Left lung (tissue), 10 donors: ENCODE results near the gene TMCC1. TPM values are rescaled to one million over a fixed set of nuclear protein-coding genes. Genes with fewer than 3 reads are reported as not detected.

Source experiments
- ATAC-seq: fragments of 200-7000 bp; cut with Tn5 transposase; one replicate; pipeline ENCODE4 v1.9.1; 2020; ENCODE audit warnings: moderate library complexity
- DNase-seq, 4 donors: peaks; one replicate each; pipeline ENCODE4 v3.0.0-alpha.2; 2013 to 2020
- H3K27ac ChIP-seq, 2 donors: fragments of 200-600 bp; sonication (generic) in 1 of 2; one replicate each; pipeline versions ENCODE4 v1.5.0 to v1.8.0; 2020 to 2021
- H3K27me3 ChIP-seq, 2 donors: fragments of 200-600 bp; sonication (generic) in 1 of 2; one replicate each; pipeline versions ENCODE4 v1.5.0 to v1.8.0; 2020 to 2021
- H3K36me3 ChIP-seq, 2 donors: fragments of 200-600 bp; sonication (generic) in 1 of 2; one replicate each; pipeline versions ENCODE4 v1.5.0 to v1.8.0; 2020 to 2021
- H3K4me1 ChIP-seq, 2 donors: fragments of 200-600 bp; one replicate each; pipeline ENCODE4 v1.8.0; 2021
- H3K4me3 ChIP-seq, 2 donors: fragments of 200-600 bp; sonication (generic) in 1 of 2; one replicate each; pipeline versions ENCODE4 v1.5.0 to v1.8.0; 2020 to 2021; ENCODE audit warnings: mild to moderate bottlenecking in 1 of 2
- H3K9me3 ChIP-seq, 2 donors: fragments of 200-600 bp; sonication (generic) in 1 of 2; one replicate each; pipeline versions ENCODE4 v1.5.0 to v1.8.0; 2020 to 2021
- CTCF ChIP-seq, 2 donors: fragments of 200-600 bp; sonication (generic) in 1 of 2; IDR thresholded peaks; one replicate each; pipeline versions ENCODE4 v1.5.0 to v1.8.0; 2021; ENCODE audit warnings: antibody characterized with exemption in 2 of 2
- intact Hi-C, 2 donors: fragments of 100-400 bp; cut with DNase I; formaldehyde crosslinking; loops; one replicate each; pipeline versions ENCODE4 v1.11.2 to v1.14.2; 2022
- polyA plus RNA-seq, 6 donors: library from polyadenylated mRNA; unstranded; fragments of 120-200 nt; gene quantifications; one replicate each; pipeline ENCODE4 v1.2.1, GENCODE V29; 2013; ENCODE audit not compliant: insufficient read length in 6 of 6
- total RNA-seq, 2 donors: library from RNA; stranded (reverse); fragmentation: NEBNext Ultra II Directional; extraction: Animal tissue kit (Norgen Biotek cat#: 25700); gene quantifications; one replicate each; pipeline ENCODE4 v1.2.1, GENCODE V29; 2021
- donor health status: DM: no; HTN: yes; CAD: no.
- donor health status: DM: no; HTN: no; CAD: no.

TMCC1 gene
- total and polyA plus RNA-seq, 8 donors, result 24.4 to 38.8 (median 27.4) TPM

GRCh38 chr3:129829640-129830039 lies 63.9 kb downstream of the TMCC1 start:
- peak; percentile 95 for ATAC-seq
- no peaks in the 10 kb centered on the region for H3K36me3 ChIP-seq
- peaks cover 7 to 22% of the 10 kb centered on the region in 2 donors for H3K4me1 ChIP-seq
- no peak overlapping the region for H3K27ac ChIP-seq
- no peaks in the 10 kb centered on the region for H3K9me3 ChIP-seq
- DNase-seq, result peak in 2 of 4 donors; percentile 47 to 83
- H3K4me3 ChIP-seq, result no peak overlapping the region
- intact Hi-C loops, result loop anchor here (5.0 to 10.0 kb wide), 3 partner anchors 175 to 335 kb away; no protein-coding TSS in a partner anchor
- H3K27me3 ChIP-seq, result no peaks in the 10 kb centered on the region
- peak; percentile 43 to 70 for TF ChIP-seq CTCF (IDR thresholded peaks at IDR 0.05)

- intact Hi-C loops, result loop anchor here (5.0 to 10.0 kb wide), 3 partner anchors 173 to 333 kb away; no protein-coding TSS in a partner anchor
- Histone ChIP-seq H3K4me1 (peaks cover 5 to 28% of the 10 kb centered on the region in 2 donors), H3K27me3 (no peaks in the 10 kb centered on the region), H3K27ac (no peak overlapping the region), H3K4me3 (no peak overlapping the region), H3K36me3 (no peaks in the 10 kb centered on the region), H3K9me3 (no peaks in the 10 kb centered on the region)
- no peak for TF ChIP-seq CTCF (IDR thresholded peaks at IDR 0.05)
- ATAC-seq (peak; percentile 9), DNase-seq (peak in 1 of 4 donors; percentile 44)
Measured at GRCh38 chr3:129827765-129828164, 65.7 kb downstream of the TMCC1 start.

- Histone ChIP-seq H3K27ac (no peak overlapping the region), H3K4me1 (peaks cover 0 to 49% of the 10 kb centered on the region in 2 donors), H3K27me3 (no peaks in the 10 kb centered on the region), H3K4me3 (no peak overlapping the region), H3K36me3 (no peaks in the 10 kb centered on the region), H3K9me3 (no peaks in the 10 kb centered on the region)
- ATAC-seq, result peak; percentile 74
- TF ChIP-seq CTCF (IDR thresholded peaks at IDR 0.05), result peak; percentile 55 to 64
- DNase-seq, result peak in 2 of 4 donors; percentile 32 to 56
- intact Hi-C loops, result loop anchor here (5.0 to 10.0 kb wide), 3 partner anchors 170 to 330 kb away; no protein-coding TSS in a partner anchor
Measured at GRCh38 chr3:129824926-129825541, 68.5 kb downstream of the TMCC1 start.

GRCh38 chr3:129822679-129823078 lies 70.8 kb downstream of the TMCC1 start:
- Histone ChIP-seq H3K4me1 (peaks cover 0 to 38% of the 10 kb centered on the region in 2 donors), H3K27me3 (no peaks in the 10 kb centered on the region), H3K36me3 (no peaks in the 10 kb centered on the region), H3K9me3 (no peaks in the 10 kb centered on the region), H3K27ac (peak overlapping the region; percentile 37 to 82), H3K4me3 (no peak overlapping the region)
- ATAC-seq (peak; percentile 70), DNase-seq (no peak)
- no peak for TF ChIP-seq CTCF (IDR thresholded peaks at IDR 0.05)
- intact Hi-C loops, result loop anchor here (10.0 kb wide), 2 partner anchors 168 to 328 kb away; no protein-coding TSS in a partner anchor

- intact Hi-C loops, result loop anchor here (10.0 kb wide), 2 partner anchors 167 to 327 kb away; no protein-coding TSS in a partner anchor
- ATAC-seq (no peak), DNase-seq (no peak)
- Histone ChIP-seq H3K36me3 (no peaks in the 10 kb centered on the region), H3K27me3 (no peaks in the 10 kb centered on the region), H3K4me1 (peaks cover 0 to 33% of the 10 kb centered on the region in 2 donors), H3K9me3 (no peaks in the 10 kb centered on the region), H3K27ac (peak overlapping the region; percentile 37 to 82), H3K4me3 (no peak overlapping the region)
- TF ChIP-seq CTCF (IDR thresholded peaks at IDR 0.05), result no peak
Measured at GRCh38 chr3:129822241-129822640, 71.3 kb downstream of the TMCC1 start.
